HG03439 (cell line): ENCODE data around the gene SMARCA4.
"Not testable (repeated sequence)": the region's sequence is repeated elsewhere in the genome, so short reads cannot be mapped to it uniquely, and the experiment has no call there.

Experiments used
- ATAC-seq: cut with Tn5 transposase; IDR thresholded peaks from one replicate; pipeline ENCODE4 v1.9.1; 2021; ENCODE audit warnings: mild to moderate bottlenecking, moderate library complexity; ENCODE audit not compliant: unreplicated experiment

SMARCA4 gene

DNA sequence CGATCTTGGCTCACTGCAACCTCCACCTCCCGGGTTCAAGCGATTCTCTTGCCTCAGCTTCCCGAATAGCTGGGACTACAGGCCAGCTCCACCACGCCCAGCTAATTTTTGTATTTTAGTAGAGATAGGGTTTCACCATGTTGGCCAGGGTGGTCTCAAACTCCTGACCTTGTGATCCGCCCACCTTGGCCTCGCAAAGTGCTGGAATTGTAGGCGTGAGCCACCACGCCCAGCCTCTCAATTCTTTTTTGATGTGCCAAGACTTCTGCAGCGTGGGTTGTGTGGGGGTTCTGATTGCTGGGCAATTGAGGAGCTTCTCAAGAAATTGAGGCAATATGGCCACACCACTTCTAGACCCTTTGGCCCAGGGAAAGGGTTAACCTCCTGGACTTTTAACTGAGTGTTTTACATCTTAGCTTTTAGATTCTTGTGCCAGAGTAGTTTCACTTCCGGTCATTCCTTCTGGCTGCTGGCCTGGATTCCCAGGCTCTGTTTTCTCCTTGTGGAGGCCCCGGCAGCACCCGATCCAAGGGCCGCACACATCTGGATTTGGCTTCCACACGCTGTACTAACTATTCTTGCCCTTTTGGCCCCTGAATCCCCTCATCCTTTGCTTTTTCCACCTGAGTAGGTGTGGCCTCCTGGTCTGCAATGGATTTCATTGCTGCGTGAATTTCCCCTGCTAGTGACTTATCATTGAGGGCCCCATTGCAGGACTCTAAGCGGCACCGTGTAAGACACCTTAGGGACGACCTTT, 14.7 kb downstream of the SMARCA4 start:
- no peak for ATAC-seq

DNA sequence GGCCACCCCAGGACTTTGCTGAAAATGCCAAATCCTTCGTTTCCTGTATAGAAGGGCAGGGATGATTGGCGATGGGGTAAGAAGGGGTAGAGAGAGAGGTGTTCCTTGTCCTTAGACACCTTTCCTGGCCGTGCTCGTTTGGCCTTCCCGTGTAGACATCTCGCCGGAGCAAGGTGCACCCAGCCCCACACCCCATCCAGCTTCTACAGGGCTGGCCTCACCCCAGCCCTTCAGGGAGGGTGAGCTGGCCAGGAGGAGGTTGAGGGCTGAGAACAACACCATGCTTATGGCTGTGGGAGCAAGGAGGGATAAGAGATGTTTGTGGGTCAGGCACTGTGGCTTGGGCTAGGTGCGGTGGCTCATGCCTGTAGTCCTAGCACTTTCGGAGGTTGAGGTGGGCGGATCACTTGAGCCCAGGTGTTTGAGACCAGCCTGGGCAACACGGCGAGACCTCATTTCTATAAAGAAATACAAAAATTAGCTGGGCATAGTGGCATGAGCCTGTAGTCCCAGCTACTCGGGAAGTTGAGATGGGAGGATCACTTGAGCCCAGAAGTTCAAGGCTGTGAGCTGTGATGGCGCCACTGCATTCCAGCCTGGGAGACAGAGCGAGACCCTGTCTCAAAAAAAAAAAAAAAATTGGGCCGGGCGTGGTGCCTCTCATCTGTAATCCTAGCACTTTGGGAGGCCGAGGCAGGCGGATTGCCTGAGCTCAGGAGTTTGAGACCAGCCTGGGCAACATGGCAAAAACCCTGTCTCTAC, 15.5 kb downstream of the SMARCA4 start:
- ATAC-seq, result no peak

- ATAC-seq, result no peak
Observed at GRCh38 chr19:10977742-10978092, 16.9 kb downstream of the SMARCA4 start.

GRCh38 chr19:10979951-10980381, 19.1 kb downstream of the SMARCA4 start:
- no peak for ATAC-seq

DNA sequence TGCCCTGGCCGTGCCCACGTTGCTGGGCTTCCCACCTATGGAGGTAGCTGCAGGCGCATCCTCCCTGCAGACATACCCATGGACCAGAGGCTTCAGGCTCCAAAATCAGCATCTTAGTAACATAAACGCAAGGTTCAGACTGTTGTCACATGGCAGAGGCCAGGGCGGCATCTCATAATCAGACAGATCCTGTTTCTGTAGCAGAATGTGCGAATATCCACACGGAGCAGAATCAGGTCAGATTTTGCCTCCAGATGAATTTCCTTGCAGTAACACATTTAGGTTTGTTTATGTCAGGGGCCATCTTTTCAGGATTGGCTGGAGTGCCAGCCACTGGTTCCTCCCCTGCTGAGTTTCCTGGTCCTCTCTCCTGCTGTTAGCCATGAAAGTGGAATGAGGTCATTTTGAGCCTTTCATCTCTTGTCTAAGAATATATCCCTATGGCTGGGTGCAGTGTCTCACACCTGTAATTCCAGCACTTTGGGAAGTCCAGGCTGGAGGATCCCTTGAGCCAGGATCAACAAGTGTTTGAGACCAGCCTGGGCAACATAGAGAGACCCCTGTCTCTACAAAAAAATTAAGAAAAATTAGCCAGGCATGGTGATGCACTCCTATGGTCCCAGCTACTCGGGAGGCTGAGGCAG, 20.5 kb downstream of the SMARCA4 start:
- no peak for ATAC-seq

GRCh38 chr19:10983026-10983425, 22.2 kb downstream of the SMARCA4 start:
- no peak for ATAC-seq

GRCh38 chr19:10984166-10984735, 23.4 kb downstream of the SMARCA4 start:
- ATAC-seq, result no peak

- no peak for ATAC-seq
Observed at GRCh38 chr19:10985502-10985901, 24.7 kb downstream of the SMARCA4 start.

DNA sequence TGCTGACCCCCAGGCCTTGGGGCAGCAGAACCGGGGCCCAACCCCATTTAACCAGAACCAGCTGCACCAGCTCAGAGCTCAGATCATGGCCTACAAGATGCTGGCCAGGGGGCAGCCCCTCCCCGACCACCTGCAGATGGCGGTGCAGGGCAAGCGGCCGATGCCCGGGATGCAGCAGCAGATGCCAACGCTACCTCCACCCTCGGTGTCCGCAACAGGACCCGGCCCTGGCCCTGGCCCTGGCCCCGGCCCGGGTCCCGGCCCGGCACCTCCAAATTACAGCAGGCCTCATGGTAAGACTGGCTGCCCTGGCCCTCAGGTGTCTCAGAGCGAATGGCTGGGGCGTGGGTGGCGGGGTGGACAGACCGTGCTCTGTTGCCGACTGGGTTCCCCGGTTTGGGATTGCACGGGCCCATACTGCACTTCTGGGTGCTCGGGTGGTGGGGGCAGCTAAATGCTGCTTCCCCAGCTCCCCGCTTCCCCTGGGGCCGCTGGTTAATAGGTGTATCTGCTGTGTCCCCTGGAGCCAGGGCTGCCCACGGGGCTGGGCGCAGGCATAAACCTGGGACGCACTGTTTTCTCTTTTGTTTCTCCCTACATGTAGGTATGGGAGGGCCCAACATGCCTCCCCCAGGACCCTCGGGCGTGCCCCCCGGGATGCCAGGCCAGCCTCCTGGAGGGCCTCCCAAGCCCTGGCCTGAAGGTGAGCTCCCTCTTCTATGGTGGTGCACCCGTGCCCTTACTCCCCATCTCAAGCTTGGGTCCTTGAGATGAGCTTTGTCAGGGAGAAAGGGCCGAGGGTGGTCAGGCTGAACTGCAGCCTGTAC, 25.7 kb downstream of the SMARCA4 start:
- no peak for ATAC-seq

GRCh38 chr19:10987571-10988297, 26.9 kb downstream of the SMARCA4 start:
- ATAC-seq, result no peak

GRCh38 chr19:10988380-10988779, 27.6 kb downstream of the SMARCA4 start:
- no peak for ATAC-seq

- no peak for ATAC-seq
Observed at GRCh38 chr19:10988921-10989320, 28.1 kb downstream of the SMARCA4 start.

DNA sequence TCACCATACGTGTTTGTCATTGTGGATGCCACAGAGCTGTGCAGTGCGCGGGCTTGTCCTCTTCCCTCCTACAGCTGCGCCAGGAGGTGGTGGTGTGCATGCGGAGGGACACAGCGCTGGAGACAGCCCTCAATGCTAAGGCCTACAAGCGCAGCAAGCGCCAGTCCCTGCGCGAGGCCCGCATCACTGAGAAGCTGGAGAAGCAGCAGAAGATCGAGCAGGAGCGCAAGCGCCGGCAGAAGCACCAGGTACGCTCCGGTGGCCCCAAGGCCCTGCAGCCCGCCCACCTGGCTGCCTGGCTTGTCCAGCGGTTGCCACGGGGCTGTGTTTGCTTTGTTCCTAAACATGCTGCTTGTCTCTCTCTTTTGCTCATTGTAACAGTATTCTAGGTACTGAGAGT, 30.2 kb downstream of the SMARCA4 start:
- no peak for ATAC-seq

GRCh38 chr19:10991521-10992081, 30.8 kb downstream of the SMARCA4 start:
- no peak for ATAC-seq

GRCh38 chr19:10992174-10992573, 31.3 kb downstream of the SMARCA4 start:
- ATAC-seq, result not testable (repeated sequence)

GRCh38 chr19:10995926-10996600, 35.2 kb downstream of the SMARCA4 start:
- ATAC-seq, result no peak

DNA sequence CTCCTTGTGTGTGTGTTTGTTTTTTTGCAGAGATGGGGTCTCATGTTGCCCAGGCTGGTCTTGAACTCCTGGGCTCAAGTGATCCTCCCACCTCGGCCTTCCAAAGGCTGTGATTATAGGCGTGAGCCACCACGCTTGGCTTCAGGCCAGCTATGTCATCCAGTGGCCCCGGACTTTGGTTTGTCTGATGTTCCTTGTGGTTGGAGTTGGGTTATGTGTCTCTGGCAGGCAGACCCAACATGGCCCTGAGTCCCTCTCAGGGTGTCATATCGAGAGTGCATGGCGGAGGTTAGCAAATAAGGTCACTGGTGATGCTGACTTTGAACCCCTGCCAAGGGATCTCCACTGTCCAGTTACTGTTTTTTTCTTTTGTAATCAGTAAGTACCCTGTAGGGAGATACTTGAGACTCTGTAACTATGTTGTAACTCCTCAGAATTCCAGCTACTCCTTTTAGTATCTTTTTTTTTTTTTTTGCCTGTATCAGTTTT, 37.3 kb downstream of the SMARCA4 start:
- no peak for ATAC-seq

DNA sequence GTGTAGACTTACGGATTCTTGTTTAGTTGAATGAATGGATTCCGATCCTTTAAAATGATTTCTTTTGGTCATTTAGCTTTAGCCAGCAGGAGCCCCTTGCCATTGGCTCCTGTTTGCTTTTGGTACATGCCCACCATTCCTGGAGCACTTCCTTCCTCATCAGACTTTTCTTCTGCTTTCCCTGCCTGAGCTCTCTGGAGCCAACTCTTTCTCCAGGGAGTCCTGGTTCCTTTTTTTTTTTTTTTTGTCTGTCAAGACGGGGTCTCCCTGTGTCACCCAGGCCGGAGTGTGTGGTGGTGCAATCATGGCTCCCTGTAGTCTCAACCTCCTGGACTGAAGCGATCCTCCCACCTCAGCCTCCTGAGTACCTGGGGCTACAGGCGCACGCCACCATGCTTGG, 37.8 kb downstream of the SMARCA4 start:
- no peak for ATAC-seq

- ATAC-seq, result no peak
Observed at GRCh38 chr19:11005521-11005920, 44.7 kb downstream of the SMARCA4 start.
